Measurements from ENCODE around the gene LSM14B.
A peak's percentile ranks its signal among the peaks of the same experiment; 100 is the strongest.
"Not testable (repeated sequence)": the region's sequence is repeated elsewhere in the genome, so short reads cannot be mapped to it uniquely, and the experiment has no call there.

The LSM14B gene

GRCh38 chr20:62121776-62122653, at the start of gene LSM14B:
TSS of gene LSM14B (plus strand) at chr20:62122475. CDS start at chr20:62122667, 192 bp downstream.
- DNase-seq (ENCODE audit: low spot score) = peak; percentile 98

- DNase-seq (ENCODE audit: low spot score) = no peak
Observed at GRCh38 chr20:62073323-62073722, 49.0 kb upstream of the LSM14B start.

GRCh38 chr20:62079166-62079565, 43.1 kb upstream of the LSM14B start:
- DNase-seq (ENCODE audit: low spot score) = no peak

- no peak for DNase-seq (ENCODE audit: low spot score)
Observed at GRCh38 chr20:62080249-62080990, 41.9 kb upstream of the LSM14B start.

- no peak for DNase-seq (ENCODE audit: low spot score)
Observed at GRCh38 chr20:62083312-62083711, 39.0 kb upstream of the LSM14B start.

- not testable (repeated sequence) for DNase-seq (ENCODE audit: low spot score)
Observed at GRCh38 chr20:62084224-62084623, 38.1 kb upstream of the LSM14B start.

- DNase-seq (ENCODE audit: low spot score) = no peak
Observed at GRCh38 chr20:62085206-62085605, 37.1 kb upstream of the LSM14B start.

- DNase-seq (ENCODE audit: low spot score) = no peak
Observed at GRCh38 chr20:62087227-62087626, 35.0 kb upstream of the LSM14B start.

- DNase-seq (ENCODE audit: low spot score) = no peak
Observed at GRCh38 chr20:62087632-62088031, 34.6 kb upstream of the LSM14B start.

- no peak for DNase-seq (ENCODE audit: low spot score)
Observed at GRCh38 chr20:62088258-62089127, 33.8 kb upstream of the LSM14B start.

GRCh38 chr20:62089393-62089792, 32.9 kb upstream of the LSM14B start:
- DNase-seq (ENCODE audit: low spot score) = no peak

- no peak for DNase-seq (ENCODE audit: low spot score)
Observed at GRCh38 chr20:62096421-62097380, 25.6 kb upstream of the LSM14B start.

- no peak for DNase-seq (ENCODE audit: low spot score)
Observed at GRCh38 chr20:62097881-62098407, 24.3 kb upstream of the LSM14B start.

GRCh38 chr20:62101078-62101477, 21.2 kb upstream of the LSM14B start:
- DNase-seq (ENCODE audit: low spot score) = no peak

GRCh38 chr20:62103508-62104233, 18.6 kb upstream of the LSM14B start:
- DNase-seq (ENCODE audit: low spot score) = no peak

- DNase-seq (ENCODE audit: low spot score) = no peak
Observed at GRCh38 chr20:62104234-62104789, 18.0 kb upstream of the LSM14B start.

- DNase-seq (ENCODE audit: low spot score) = no peak
Observed at GRCh38 chr20:62104791-62105345, 17.4 kb upstream of the LSM14B start.

GRCh38 chr20:62105592-62105991, 16.7 kb upstream of the LSM14B start:
- DNase-seq (ENCODE audit: low spot score) = no peak

GRCh38 chr20:62111148-62111547, 11.1 kb upstream of the LSM14B start:
- no peak for DNase-seq (ENCODE audit: low spot score)

All from CD4-positive, alpha-beta T cell treated with Interleukin-6 at 100 ng/mL for 8 hours (primary cell).